WI38 (cell line): ENCODE data around the gene ISLR.

ENCODE experiments used
- H3K4me3 ChIP-seq: 2 replicates; pipeline ENCODE4 v1.5.1; 2011; ENCODE audit warnings: low read depth, mild to moderate bottlenecking, control low read depth, low read length
- TF ChIP-seq, protein P1 (sequence below): IDR thresholded peaks from 2 replicates; pipeline ENCODE4 v1.5.1; 2012; ENCODE audit warnings: low read depth, mild to moderate bottlenecking, control low read depth, low read length

ISLR gene

DNA sequence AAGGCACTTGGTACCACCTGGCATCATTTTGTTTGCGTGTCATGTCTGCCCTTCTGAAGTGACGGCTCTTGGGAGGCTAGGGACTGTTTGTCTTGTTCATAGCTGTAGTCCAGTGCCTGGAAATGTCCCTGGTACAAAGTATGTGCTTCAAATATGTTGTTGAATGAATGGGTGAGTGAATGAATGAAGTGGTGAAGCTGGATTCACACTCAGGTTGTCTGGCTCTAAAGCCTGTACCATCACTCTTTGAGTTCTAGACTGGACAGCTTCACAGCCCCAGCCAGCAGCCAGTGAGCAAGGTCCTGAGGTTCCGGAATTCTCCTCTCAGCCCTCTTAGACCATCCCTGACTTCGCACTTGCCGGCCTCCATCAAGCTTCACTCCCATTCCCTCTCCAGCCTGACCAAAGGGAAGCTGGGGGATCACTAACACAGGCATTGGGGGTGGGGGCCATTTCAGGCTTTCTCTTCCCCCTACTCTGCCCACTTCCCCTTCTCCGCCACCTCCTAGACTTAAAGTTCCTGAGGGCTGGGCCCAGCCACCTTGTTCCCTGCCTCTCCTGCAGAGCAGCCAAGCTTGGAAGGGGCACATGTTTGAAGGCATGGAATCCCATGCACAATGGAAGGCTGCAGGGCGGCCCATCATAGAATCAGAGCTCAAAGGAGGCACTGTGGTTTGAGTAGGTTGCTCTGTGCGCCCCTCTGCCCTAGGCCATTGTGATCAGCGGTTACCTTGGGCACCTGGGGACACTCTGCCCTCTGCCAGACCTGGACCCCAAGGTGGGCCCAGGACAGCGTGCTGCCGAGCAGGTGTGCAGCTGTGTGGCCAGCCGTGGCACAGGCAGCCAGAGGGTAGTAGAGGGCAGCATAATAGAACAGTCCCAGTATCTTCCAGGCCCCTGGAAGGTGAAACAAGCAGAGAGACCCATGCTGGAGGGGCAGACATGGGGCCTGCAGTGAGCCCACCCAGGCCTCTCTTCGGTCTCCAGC lies 21.4 kb downstream of the ISLR start:
- H3K4me3 ChIP-seq: no peak overlapping the region
- TF ChIP-seq, protein P1, sequence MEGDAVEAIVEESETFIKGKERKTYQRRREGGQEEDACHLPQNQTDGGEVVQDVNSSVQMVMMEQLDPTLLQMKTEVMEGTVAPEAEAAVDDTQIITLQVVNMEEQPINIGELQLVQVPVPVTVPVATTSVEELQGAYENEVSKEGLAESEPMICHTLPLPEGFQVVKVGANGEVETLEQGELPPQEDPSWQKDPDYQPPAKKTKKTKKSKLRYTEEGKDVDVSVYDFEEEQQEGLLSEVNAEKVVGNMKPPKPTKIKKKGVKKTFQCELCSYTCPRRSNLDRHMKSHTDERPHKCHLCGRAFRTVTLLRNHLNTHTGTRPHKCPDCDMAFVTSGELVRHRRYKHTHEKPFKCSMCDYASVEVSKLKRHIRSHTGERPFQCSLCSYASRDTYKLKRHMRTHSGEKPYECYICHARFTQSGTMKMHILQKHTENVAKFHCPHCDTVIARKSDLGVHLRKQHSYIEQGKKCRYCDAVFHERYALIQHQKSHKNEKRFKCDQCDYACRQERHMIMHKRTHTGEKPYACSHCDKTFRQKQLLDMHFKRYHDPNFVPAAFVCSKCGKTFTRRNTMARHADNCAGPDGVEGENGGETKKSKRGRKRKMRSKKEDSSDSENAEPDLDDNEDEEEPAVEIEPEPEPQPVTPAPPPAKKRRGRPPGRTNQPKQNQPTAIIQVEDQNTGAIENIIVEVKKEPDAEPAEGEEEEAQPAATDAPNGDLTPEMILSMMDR: no peak

DNA sequence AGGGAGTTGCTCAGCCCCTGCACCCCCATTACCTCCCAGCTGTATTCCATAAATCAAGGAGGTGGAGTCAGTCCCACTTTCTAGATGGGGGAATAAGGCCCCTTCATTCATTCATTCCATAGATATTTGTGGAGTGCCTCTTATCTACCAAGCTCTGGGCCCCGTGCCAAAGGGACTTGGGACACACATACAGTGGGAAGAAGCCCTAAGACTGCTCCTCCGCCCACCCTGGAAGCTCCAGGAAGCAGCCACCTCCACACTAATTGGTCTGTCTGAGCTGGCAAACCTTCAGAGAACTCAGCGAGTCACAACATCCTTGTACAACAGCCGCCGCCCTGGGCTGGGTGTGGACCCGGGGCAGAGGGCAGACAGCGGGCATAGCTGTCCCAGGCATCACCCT lies 22.7 kb downstream of the ISLR start:
- no peak overlapping the region for H3K4me3 ChIP-seq
- TF ChIP-seq, protein P1: no peak

DNA sequence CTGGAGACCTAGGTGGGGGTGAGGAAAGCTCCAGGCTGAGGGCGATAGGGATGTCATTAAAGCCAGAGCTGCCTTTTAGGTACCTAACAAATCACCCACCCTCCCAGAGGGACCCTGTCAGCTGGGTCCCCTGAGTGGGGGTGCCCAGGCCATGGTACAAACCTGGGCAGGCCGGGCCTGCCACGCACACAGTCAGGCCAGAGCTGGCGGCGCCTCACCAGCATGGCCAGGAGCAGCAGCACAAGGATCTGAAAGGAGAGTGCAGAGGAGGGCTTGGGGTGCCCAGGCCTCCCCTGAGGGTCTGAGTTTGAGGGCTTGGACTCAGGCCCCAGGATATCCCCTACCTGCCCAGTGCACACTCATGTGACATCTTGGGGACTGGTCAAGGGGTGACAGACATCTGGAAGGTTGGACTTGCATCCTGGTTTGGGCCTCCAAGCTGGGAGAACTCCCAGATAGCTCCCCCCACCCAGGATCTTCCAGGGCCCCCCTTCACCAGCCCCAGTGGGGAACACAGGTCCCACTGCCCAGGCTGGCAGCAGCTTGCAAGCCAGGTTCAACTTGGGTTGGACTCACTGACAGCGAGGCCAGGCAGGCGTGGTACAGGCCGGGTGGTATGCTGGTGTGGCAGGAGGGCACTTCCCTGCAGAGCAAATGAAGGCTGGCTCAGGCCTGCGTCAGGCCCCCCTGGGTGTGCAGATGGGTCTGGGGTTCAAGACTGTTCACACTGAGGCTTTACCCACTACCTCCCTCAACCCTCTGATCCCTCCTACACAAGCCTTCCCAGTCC lies 23.9 kb downstream of the ISLR start:
- TF ChIP-seq, protein P1: no peak
- H3K4me3 ChIP-seq: no peak overlapping the region

DNA sequence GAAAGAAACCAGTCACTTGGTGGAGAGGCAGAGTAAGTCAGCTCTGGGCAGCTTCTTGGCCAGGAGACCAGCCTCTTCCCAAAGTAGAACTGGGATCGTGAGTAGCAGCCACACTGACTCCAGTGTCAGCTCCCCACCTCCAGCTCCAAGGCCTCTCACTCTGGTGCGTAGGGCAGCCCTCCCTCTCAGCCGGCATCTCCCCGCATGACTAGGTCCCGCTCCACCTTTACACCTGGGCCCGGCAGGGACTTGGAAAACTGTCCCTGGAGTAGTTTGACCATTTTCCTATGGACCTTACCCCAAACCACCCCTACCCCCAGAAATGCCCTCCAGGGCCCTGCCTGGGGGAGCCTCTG lies 25.8 kb downstream of the ISLR start:
- no peak overlapping the region for H3K4me3 ChIP-seq
- TF ChIP-seq, protein P1: no peak

DNA sequence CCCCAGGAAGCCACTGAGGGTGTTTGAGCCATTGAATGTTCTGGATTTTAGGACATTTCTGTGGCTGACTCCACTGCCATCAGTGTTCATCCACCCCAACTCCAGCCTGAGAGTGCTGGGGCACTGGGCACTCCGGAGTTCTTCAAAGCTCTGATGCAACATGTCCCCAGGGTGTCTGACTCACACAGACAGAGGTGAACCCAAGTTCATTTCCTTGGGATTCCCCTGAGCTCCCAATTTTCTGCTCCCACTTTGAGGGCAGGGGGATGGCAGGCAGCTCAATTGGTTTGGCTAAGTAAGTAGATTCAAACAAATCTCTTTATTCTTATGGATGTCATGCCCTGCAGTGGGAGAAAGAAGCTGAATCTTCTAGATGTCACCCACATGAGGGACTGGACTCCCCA lies 26.9 kb downstream of the ISLR start:
- TF ChIP-seq, protein P1: no peak
- H3K4me3 ChIP-seq: no peak overlapping the region

DNA sequence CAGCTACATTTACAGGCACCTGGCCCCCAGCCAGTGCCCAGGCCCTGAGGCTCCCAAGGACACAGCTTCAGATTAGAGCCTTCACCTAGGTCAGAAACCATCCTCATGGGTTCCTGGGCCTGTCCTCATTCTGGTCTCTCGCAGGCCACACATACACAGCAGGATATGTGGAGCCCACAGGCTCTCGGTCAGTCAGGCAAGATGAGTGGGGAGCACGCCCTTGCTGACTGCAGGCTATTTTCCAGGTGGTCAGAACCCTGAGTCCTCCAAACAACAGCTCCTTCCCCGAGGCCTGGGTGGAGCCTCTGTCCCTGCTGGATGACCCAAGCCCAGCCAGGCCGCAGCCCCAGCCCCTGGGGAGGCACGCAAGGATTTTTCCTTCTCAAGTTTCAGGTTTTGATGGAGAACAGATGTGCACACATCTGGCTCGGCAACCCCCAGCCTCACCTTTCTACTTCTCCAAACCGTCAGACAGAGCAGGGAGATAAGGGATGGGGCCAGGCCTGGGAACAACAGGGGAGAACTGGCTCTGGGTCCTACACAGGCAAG lies 27.4 kb downstream of the ISLR start:
- H3K4me3 ChIP-seq: no peak overlapping the region
- TF ChIP-seq, protein P1: no peak
